Measurements from ENCODE around the gene IFNL1. TPM values are rescaled to one million over a fixed set of nuclear protein-coding genes. Genes with fewer than 3 reads are reported as not detected.
"Not testable (repeated sequence)": the region's sequence is repeated elsewhere in the genome, so short reads cannot be mapped to it uniquely, and the experiment has no call there.

Gene IFNL1
- total RNA-seq = not detected

DNA sequence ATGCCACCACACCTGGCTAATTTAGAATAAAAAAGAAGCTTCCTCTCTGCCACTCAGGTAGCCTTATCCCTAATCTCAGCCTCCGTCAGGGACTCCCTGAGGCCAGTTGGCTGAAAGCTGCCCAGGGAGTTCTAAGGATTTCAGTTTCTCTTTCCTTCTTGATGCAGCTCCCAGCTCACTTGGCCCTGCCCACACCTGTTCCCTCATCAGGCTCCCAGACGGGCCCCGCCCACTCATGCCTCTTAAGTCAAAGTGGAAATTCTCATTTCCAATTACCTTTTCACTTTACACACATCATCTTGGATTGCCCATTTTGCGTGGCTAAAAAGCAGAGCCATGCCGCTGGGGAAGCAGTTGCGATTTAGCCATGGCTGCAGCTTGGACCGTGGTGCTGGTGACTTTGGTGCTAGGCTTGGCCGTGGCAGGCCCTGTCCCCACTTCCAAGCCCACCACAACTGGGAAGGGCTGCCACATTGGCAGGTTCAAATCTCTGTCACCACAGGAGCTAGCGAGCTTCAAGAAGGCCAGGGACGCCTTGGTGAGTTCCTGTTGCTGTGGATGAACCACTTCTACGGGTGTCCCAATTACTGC is at the start of gene IFNL1:
IFNL1 (plus strand) TSS at position 353 of the 591 bp plus-strand sequence; CDS start at position 368, 15 bp downstream.
- no peak for DNase-seq (ENCODE audit: low spot score)

DNA sequence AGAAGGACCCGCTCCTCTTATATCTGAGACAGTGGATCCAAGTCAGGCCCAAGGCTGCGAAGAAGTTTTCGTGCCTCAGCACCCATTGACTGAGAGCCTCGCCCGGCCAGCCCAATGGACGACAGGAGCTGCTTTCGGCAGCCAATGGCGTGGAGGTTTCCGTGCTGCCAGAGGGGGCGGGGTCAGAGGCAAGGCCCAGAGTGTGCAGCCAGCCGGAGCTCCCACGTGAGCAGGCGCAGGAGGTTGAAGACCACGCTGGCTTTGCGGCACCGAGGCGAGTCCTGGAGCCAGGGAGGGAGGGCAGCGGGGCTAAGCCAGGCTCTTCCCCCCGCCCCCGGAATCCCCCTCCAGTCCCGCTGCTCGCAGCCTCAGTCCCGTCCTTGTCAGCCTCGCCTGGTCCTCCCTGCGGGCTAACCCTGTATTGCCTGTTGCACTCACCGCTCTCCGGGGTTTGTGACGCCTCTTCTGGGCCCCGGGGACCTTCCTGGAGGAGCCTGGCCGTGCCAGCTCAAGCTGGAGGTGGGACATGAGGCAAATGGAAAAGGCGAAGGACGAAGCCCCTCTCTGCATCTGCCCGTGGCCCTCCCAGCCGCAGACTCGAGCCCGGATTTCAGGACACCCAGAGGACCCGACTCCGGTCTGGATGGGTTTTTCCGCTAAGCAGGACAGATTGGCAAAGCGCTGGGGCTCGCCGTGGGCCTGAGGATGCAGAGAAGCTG is 49.1 kb upstream of the IFNL1 start:
- DNase-seq (ENCODE audit: low spot score) = no peak

DNA sequence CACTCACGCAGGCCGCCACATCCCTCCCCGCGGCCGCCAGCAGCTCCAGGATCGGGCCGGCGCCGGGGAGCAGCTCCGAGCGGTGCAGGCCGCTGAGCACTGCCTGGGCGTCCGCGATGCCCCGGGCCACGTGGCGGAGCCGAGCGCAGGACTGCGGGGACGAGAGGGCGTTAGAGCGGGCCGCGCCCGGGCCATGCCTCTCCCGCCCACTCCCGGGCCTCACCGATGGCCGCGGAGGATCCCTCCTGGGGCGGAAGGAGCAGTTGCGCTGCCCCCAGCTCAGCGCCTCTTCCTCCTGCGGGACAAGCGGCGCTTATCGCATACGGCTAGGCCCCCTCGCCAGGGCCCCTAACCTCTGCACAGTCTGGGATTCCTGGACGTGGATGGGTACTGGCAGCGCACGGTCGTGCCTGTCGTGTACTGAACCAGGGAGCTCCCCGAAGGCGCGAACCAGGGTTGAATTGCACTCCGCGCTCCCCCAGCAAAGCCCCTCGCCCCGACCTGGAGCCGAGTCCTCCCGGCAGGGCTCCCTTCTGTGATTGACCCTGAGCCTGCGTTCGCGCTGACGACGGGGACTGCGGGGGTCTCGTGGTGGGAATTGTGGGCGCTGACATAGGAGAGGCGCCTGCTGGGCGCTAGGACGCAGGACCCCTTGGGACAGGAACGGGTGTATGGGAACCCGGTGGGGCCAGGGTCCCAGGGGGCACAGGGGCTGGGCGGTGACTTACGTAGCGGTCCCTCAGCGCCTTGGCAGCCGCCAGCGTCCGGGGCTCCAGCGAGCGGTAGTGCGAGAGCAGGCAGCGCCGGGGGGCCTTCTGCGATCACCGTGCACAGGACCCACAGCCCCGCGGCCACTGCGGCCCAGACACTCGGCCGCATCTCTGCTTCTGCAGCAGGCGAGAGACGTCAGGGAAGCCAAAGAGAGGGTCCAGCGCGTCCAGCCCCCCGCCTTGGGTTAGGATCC is 48.2 kb upstream of the IFNL1 start:
- DNase-seq (ENCODE audit: low spot score) = no peak

DNA sequence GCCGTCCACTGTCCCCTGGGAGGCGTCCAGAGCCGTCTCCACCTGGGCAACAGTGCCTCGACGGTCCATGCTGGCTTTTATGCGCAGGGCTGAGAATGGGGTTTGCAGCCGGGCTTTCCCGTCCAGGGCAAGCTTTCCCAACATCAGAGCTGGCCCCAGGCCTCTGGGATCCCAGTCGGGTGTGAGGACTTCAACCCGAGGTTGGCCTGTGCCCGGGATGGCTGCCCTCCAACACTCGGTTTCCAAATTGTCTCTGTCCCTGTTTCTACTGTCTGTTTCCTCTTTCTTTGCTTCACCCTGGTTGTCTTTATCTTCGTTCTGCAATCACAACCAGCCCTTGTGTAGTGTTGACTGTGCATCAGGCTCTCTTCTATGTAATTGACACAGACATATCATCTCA is 47.4 kb upstream of the IFNL1 start, which contains the start of gene IFNL4:
IFNL4 (minus strand) TSS at position 51 of the 400 bp plus-strand sequence.
- no peak for DNase-seq (ENCODE audit: low spot score)

DNA sequence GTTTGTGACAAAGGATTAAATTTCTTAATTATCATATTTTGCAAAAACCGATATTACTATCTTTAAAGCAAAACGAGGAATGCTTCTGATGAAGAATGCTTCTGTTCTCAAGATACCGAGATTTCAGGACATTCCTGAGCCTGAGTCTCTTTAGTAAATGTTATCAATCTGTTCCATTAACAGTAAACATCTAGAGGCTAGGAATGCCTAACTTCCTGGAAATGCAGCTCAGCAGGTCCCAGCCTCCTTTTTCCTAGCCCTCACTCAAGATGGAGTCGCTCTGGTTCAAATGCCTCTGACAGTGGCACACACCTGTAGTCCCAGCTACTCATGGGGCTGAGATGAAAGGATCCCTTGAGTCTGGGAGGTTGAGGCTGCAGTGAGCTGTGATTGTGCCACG is 45.1 kb upstream of the IFNL1 start:
- DNase-seq (ENCODE audit: low spot score) = no peak

DNA sequence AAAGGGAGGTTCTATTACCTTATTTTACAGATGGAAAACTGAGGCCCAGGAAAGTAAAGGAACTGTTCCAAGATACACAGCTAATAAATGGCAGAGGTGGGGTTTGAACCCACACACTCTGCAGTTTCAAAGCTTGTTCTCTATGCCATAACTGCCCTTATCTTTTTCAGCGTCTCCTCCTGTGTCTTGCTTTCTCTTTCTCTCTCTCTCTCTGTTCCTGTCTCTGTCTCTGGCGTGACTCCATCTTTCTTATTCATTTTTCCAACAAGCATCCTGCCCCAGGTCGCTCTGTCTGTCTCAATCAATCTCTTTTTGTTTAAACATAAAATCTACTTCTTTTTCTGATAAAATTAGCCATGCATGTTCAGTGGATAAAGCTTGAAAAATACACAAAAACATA is 44.4 kb upstream of the IFNL1 start:
- no peak for DNase-seq (ENCODE audit: low spot score)

DNA sequence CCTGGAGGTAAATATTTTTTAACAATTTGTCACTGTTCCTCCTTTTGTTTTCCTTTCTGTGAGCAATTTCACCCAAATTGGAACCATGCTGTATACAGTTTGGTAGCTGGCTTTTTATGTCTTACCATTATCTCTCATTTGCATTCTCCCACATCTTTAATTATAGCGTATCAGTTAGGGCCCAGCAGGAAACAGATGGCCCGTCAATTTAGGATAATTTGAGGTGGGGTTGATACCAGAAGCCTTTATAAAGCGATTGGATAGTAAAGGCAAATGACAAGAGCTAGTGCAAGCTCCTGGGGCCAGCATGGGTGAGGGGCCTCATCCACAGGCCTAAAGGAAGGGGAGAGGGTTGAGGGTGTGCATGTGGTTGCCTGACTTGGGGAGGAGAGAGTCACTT is 43.7 kb upstream of the IFNL1 start:
- no peak for DNase-seq (ENCODE audit: low spot score)

DNA sequence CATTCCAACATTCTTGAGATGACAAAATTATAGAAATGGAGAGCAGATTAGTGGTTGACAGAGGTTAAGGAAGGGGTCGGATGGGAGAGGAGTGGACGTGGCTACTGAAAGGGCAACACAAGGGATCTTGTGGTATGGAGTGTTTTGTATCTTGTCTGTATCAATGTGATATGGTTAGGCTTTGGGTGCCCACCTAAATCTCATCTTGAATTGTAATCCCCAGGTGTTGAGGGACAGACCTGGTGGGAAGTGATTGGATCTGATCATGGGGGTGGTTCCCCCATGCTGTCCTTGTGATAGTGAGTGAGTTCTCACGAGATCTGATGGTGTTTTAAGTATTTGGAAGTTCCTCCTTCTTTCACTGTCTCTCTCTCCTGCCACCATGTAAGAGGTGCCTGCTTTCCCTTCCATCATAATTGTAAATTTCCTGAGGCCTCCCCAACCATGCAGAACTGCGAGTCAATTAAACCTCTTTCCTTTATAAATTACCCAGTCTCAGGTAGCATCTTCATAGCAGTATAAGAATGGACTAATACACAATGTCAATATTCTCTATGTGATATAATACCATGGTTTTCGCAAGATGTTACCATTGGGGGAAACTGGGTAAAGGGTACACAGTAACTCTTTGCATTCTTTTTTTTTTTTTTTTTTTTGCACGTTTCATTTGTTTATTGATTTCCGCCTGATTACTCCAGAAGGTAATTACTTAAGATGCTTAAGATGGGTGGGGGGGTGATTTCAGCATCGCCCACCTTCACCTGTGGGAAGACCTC is 42.6 kb upstream of the IFNL1 start:
- no peak for DNase-seq (ENCODE audit: low spot score)

DNA sequence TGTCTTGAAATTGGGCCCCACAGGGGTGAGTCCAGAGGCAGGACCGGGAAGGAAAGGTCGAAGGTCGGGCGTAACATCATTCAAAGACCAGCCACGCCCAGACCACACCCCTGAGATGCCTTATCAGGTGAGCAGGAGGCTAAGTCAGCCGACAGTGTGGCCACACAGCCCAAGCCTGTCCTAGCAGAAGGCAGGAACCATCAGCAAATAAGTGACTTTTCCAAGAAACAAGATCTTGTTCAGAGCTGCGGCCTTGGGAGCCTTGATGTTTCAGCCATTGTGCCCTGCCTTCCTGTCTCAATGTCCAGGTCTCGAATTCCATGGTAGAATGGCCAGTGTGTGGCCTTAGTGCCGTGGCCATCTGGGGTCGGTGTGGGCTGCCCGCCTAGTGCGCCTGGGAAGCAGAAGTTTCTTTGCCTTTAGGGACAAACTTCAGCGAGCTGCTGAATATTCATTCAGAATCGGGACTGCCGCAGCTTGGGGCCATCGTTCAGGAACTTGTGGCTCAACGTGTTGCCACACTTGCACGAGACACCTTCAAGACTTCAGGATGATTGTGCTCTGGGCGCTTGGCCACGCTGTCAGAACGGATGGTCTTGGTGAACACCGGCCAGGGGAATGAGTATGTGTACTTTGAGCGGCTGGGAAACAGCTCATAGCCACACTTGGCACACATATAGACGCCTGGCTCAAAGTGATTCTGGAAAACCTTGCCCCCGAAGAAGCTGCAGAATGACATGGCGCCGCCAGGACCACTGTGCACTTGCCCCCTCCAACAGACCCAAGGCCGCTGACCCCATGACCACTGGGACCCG is 41.5 kb upstream of the IFNL1 start:
- DNase-seq (ENCODE audit: low spot score) = no peak

DNA sequence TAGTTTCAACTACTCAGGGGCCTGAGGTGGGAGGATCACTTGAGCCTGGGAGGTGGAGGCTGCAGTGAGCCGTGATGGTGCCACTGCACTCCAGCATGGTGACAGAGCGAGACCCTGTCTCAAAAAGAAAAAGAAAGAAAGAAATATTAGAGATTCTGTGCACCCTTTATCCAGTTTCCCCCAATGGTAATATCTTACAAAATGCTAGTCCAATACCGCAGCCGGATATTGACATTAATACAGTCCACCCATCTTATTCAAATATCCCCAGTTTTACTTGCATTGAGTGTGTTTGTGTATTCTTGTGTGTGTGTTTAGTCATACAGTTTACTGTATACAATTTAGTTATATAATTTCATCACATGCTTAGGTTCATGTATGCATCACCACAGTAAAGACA is 39.0 kb upstream of the IFNL1 start:
- DNase-seq (ENCODE audit: low spot score) = no peak

DNA sequence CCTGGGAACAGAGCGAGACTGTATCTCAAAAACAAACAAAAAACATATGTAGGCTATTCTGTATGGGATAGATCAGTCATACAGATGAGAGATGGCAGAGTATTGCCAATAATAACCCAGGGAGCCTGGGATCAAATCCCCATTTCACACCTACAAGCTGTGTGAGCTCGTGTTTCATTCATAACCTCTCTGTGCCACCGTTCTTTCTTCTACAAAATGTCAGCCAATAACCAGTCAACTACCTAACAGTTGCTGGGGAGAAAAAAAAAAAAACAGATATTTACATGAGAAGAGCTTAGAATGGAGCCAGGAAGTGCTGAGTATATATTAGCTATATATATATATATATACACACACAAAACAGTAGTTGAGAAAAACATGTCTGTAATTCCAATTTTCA is 34.5 kb upstream of the IFNL1 start:
- no peak for DNase-seq (ENCODE audit: low spot score)

DNA sequence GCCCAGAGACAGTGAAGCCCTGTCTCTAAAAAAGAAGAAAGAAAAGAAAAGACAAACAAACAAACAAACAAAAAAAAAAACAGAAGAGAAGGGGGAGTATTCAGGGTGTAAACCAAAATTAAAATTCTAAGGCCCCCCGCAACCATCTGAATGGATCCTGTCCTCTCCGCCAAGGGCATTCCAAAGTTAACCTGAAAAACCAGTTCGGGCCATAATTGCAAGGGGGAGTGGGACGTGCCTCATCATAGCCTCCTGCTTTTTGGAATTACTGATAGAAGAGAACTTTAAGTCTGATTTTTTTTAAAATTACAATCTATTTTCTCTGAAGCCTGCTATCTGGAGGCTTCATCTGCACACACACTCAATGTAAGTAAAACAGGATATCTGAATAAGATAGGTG is 33.7 kb upstream of the IFNL1 start:
- DNase-seq (ENCODE audit: low spot score) = no peak

DNA sequence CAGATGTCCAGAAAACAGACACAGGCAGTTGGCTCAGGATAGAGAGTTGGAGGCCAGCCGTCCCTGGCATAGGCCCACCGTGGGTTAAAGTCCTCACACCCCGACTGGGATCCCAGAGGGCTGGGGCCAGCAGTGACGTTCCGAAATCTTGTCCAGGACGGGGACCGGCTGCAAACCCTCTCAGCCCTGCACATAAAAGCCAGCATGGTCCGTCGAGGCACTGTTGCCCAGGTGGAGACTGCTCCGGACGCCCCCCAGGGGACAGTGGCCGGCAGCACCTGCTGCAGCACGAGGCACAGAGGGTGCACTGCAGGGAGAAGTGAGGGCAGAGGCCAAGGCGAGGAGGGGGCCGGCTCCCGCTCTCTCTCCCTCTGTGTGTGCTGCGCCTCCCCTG is 32.3 kb upstream of the IFNL1 start:
- no peak for DNase-seq (ENCODE audit: low spot score)

DNA sequence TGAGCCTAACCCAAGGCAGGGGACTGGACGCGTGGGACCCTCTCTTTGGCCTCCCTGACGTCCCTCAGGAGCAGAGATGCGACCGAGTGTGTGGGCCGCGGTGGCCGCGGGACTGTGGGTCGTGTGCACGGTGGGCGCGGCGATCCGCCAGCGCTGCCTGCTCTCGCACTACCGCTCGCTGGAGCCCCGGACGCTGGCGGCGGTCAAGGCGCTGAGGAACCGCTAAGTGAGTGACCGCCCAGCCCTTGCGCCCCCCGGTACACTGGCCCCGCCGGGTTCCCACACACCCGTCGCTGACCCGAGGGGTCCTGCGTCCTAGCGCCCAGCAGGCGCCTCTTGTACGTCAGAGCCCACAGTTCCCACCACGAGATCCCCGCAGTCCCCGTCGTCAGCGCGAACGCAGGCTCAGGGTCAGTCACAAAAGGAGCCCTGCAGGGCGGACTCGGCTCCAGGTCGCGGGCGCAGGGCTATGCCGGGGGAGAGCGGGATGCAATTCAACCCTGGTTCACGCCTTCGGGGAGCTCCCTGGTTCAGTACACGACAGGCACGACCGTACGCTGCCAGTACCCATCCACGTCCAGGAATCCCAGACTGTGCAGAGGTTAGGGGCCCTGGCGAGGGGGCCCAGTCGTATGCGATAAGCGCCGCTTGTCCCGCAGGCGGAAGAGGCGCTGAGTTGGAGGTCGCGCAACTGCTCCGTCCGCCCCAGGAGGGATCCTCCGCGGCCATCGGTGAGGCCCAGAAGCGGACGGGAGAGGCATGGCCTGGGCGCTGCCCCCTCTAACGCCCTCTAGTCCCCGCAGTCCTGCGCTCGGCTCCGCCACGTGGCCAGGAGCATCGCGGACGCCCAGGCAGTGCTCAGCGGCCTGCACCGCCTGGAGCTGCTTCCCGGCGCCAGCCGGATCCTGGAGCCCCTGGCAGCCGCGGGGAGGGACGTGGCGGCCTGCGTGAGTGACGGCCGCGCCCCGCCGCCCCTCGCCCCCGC is 31.6 kb upstream of the IFNL1 start:
- DNase-seq (ENCODE audit: low spot score) = no peak

DNA sequence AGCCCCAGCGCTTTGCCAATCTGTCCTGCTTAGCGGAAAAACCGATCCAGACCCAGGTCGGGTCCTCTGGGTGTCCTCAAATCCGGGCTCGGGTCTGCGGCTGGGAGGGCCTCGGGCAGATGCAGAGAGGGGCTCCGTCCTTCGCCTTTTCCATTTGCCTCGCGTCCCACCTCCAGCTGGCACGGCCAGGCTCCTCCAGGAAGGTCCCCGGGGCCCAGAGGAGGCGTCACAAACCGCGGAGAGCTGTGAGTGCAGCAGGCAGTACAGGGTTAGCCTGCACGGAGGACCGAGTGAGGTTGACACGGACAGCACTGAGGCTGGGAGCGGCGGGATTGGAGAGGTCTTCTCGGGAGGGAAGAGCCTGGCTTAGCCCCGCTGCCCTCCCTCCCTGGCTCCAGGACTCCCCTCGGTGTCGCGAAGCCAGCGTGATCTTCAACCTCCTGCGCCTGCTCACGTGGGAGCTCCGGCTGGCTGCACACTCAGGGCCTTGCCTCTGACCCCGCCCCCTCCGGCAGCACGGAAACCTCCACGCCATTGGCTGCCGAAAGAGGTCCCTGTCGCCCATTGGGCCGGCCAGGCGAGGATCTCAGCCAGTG is 30.8 kb upstream of the IFNL1 start:
- DNase-seq (ENCODE audit: low spot score) = no peak

DNA sequence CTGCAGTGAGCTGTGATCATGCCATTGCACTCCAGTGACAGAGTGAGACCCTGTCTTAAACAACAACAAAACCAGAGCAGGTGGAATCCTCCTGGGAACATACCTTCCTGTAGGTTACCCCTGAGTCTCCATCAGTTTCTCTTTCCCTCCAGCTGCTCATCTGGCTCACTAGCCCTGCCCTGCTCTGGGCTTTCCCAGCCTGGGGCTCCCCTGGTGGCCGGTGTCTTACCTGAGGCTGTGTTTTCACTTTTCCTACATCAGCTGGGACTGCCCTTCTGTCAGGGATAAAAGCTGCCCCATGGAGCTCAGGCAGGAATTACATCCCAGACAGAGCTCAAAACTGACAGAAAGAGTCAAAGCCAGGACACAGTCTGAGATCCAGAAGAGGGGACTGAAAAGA is 28.1 kb upstream of the IFNL1 start, which contains the start of gene IFNL2:
IFNL2 (plus strand) TSS at position 312 of the 400 bp plus-strand sequence. CDS start 173 bp downstream, outside the sequence.
- DNase-seq (ENCODE audit: low spot score) = not testable (repeated sequence)

DNA sequence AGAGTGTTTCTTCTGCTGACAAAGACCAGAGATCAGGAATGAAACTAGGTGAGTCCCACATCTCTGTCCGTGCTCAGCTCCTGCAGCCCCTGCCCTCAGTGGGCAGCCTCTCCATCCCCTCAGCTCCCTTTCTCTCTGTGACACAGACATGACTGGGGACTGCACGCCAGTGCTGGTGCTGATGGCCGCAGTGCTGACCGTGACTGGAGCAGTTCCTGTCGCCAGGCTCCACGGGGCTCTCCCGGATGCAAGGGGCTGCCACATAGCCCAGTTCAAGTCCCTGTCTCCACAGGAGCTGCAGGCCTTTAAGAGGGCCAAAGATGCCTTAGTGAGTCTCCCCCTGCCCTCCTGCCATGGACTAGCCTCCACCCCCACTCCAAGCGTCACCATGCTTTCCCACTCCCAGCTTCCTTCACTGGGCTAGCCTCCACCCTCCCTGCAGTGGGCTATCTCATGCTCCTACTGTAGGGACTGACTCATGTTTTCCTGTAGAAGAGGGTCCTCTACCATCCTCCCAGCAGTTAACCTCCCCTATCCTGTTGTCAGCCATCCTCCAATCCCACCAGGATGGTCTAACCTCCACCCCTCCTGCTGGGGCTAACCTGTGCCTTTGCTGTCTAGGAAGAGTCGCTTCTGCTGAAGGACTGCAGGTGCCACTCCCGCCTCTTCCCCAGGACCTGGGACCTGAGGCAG is 27.5 kb upstream of the IFNL1 start:
- not testable (repeated sequence) for DNase-seq (ENCODE audit: low spot score)

DNA sequence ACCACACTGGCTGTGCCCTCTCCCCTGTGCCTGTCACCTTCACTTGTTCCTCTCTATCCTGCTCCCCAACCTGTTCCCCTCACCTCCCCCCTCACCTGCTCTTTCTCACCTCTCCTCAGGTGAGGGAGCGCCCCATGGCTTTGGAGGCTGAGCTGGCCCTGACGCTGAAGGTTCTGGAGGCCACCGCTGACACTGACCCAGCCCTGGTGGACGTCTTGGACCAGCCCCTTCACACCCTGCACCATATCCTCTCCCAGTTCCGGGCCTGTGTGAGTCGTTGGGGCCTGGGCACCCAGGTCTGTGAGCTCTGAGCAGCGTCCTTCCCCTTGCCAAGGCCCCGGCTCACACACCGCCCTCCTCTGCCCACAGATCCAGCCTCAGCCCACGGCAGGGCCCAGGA is 26.8 kb upstream of the IFNL1 start:
- not testable (repeated sequence) for DNase-seq (ENCODE audit: low spot score)
